Measurements from ENCODE around the gene DNAH12.
"Not testable (repeated sequence)": the region's sequence is repeated elsewhere in the genome, so short reads cannot be mapped to it uniquely, and the experiment has no call there.

The DNAH12 gene

GRCh38 chr3:57409471-57409870 lies 134.7 kb downstream of the DNAH12 start:
- DNase-seq = no peak

GRCh38 chr3:57402675-57403074 lies 141.5 kb downstream of the DNAH12 start:
- no peak for DNase-seq

- DNase-seq = no peak
Measured at GRCh38 chr3:57397175-57398026, 146.7 kb downstream of the DNAH12 start.

GRCh38 chr3:57393977-57394376 lies 150.2 kb downstream of the DNAH12 start:
- DNase-seq = no peak

GRCh38 chr3:57391767-57392166 lies 152.4 kb downstream of the DNAH12 start:
- no peak for DNase-seq

- DNase-seq = no peak
Measured at GRCh38 chr3:57389271-57389670, 154.9 kb downstream of the DNAH12 start.

GRCh38 chr3:57386307-57386706 lies 157.8 kb downstream of the DNAH12 start:
- no peak for DNase-seq

GRCh38 chr3:57385498-57385897 lies 158.6 kb downstream of the DNAH12 start:
- no peak for DNase-seq

- DNase-seq = no peak
Measured at GRCh38 chr3:57383838-57384237, 160.3 kb downstream of the DNAH12 start.

- no peak for DNase-seq
Measured at GRCh38 chr3:57383406-57383805, 160.7 kb downstream of the DNAH12 start.

- no peak for DNase-seq
Measured at GRCh38 chr3:57382933-57383332, 161.2 kb downstream of the DNAH12 start.

GRCh38 chr3:57370341-57370740 lies 173.8 kb downstream of the DNAH12 start:
- DNase-seq = no peak

- DNase-seq = not testable (repeated sequence)
Measured at GRCh38 chr3:57365089-57365488, 179.1 kb downstream of the DNAH12 start.

- not testable (repeated sequence) for DNase-seq
Measured at GRCh38 chr3:57356275-57356674, 187.9 kb downstream of the DNAH12 start.

- DNase-seq = no peak
Measured at GRCh38 chr3:57354768-57355167, 189.4 kb downstream of the DNAH12 start.

- DNase-seq = no peak
Measured at GRCh38 chr3:57350271-57350670, 193.9 kb downstream of the DNAH12 start.

GRCh38 chr3:57339071-57339642 lies 205.0 kb downstream of the DNAH12 start:
- DNase-seq = not testable (repeated sequence)

GRCh38 chr3:57338272-57339070 lies 205.7 kb downstream of the DNAH12 start:
- not testable (repeated sequence) for DNase-seq

GRCh38 chr3:57335283-57335938 lies 208.7 kb downstream of the DNAH12 start:
- no peak for DNase-seq

- no peak for DNase-seq
Measured at GRCh38 chr3:57331078-57331610, 213.0 kb downstream of the DNAH12 start.

GRCh38 chr3:57326498-57326897 lies 217.6 kb downstream of the DNAH12 start:
- not testable (repeated sequence) for DNase-seq

GRCh38 chr3:57314204-57314603 lies 229.9 kb downstream of the DNAH12 start:
- DNase-seq = no peak

All from cerebellar nuclear complex (tissue), 1 donor.